ENCODE measurements around the gene DTNBP1.
A peak's percentile ranks its signal among the peaks of the same experiment; 100 is the strongest.
"Not testable (repeated sequence)": the region's sequence is repeated elsewhere in the genome, so short reads cannot be mapped to it uniquely, and the experiment has no call there.

DTNBP1 gene

DNA sequence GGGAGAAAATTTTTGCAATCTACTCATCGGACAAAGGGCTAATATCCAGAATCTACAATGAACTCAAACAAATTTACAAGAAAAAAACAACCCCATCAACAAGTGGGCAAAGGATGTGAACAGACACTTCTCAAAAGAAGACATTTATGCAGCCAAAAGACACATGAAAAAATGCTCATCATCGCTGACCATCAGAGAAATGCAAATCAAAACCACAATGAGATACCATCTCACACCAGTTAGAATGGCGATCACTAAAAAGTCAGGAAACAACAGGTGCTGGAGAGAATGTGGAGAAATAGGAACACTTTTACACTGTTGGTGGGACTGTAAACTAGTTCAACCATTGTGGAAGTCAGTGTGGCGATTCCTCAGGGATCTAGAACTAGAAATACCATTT lies 4.1 kb upstream of the DTNBP1 start:
- DNase-seq (ENCODE audit: low read depth): not testable (repeated sequence)

DNA sequence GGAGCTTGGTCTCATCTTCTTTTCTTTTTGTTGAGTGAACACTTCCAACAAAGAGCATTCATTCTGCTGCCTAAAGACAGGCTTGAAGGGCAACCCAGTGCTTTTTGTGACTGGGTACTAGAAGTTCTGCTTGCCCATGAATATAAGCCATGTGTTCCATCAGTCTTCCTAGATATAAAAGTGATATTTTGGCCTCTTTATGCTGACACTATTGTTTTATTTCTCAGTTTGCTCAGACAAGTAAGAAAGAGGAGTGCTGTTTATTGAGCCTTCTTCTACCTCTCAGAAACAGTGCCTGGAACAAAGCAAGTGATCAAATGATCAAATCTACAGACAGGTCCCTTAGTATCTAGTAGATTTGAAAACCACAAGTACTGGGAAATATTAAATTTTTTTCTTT lies 2.4 kb upstream of the DTNBP1 start:
- no peak for DNase-seq (ENCODE audit: low read depth)

DNA sequence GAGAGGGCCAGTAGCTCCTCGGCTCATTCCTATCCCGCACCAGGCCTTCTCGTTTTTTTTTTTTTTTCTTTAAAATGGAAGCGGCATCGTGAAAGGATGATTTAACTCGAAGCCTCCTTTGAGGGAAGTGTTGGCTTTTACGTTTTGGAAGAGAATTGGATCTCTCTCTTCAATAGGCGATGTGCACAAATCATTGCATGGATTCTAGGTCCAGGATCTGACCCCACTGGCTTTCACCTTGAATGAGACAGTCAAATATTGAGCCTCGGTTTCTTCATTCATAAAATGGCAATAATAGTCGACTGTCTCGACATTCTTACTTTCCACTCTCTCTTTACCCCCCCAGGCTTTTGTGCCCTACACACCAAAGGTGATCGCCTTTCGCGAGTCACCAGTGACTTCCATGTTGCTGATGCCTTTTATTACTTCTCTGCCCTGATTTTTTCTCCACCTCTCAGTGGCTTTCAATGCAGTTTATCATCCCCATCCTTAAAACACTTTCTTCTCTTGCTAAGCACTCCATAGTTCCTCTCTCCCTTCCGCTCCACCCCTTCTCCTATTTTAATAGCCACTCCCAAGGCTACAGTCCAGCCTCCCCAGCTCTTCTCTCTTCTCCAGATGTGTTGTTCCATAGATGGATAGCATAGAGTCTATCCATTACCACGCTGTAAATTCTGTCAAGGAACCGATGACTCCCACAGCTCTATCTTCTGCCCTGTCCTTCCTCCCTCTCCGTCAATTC lies 473 bp upstream of the DTNBP1 start:
- no peak for DNase-seq (ENCODE audit: low read depth)

DNA sequence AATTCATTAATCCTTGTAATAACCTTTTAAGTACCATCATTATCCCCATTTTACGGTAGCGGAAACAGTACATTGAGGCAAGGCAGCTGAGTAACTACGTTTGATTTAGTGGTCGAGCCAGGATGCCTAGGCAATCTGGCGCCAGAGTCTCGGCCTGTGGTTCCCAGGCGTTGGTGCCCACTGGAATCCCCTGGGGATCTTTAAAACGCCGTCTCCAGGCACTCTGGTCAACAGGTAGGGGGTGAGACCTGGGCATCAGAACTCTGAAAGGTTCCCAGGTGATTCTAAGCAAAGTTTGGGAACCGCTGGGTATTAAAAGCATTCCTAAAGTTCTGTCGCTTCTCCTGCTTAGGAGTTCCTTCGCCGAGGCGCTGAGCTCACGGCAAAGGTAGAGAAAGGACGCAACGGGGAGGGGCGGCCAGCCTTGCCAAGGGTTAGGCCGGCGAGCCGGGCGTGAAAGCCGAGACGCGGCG lies 939 bp downstream of the DTNBP1 start:
- DNase-seq (ENCODE audit: low read depth): peak; percentile 4

DNA sequence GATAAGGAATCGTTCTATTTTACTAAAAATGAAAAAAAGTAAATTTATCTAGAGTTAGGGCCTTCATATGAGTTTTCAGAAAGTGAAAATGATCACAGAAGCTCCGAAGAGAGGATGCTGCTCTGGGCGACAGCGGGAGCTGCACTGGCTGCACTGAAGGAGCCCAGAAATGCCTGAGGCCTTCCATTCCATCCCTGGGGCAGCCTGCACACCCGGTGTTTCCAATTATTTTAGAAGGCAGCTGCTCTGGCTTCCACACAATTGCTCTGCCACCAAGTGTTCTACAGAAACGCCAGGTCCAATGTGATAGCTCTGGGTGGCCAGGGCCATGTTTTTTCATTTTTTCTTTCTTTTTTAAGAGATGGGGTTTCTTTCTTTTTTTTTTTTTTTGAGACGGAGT lies 3.6 kb downstream of the DTNBP1 start:
- peak; percentile 25 for DNase-seq (ENCODE audit: low read depth)

DNA sequence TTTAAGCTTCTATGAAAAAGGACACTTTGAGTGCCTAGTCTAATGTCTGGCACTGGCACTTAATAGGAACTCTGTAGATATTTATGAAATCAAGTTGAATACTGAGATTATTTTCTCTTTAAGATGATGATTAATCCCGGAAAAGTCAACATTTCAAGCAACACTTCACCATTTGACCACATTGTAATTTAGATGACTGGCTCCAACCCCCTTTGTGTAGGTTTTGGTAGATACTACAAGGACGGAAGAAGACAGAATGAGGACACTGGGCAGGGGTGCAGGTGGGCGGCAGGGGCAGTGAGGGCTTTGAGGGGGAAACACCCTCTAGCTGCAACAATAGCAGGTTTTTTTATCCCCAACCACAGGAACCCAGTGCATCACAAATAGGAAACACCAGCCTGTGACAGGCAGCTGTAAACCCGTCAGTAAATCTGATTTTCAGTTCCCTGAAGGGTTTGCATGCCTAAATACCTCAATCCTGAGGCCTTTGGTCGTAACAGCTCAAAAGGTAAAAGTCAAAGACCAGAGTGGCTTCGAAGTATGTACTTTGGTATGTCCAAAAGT lies 4.6 kb downstream of the DTNBP1 start:
- no peak for DNase-seq (ENCODE audit: low read depth)

DNA sequence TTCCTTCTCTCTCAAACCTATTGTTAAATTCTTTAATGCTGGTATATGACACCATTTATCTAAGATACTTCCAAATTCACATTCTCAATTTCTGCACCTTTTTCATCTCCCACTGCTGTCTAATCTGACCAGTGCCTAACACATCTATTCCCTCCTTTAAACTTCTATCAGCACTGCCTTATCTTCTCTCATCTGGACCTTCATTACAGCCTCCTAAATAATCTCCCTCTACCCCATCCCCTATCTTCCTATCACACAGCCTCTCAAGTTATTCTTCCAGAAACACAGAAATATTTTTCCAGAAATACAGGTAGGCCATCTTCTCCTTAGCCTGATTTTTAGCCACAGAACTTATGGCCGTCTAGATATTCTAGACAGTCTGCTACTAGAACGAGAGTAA lies 5.5 kb downstream of the DTNBP1 start:
- no peak for DNase-seq (ENCODE audit: low read depth)

DNA sequence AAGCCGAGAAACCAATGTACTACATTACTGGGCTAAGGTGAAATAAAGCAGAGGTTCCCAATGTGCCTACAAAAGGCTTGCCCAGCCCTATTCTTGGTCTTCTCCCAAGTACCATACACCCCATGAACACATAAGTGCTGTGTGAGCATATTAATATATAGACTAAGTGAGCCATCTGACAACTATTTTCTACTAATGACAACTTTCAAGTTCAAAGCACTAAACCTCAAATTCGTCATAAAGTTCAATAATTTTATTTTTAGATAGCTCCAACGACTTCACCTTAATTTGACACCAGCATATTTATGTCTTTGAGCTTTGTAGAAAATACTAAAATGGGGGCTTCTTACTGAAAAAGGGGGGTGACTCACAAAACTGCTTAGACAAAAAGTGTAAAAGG lies 6.7 kb downstream of the DTNBP1 start:
- no peak for DNase-seq (ENCODE audit: low read depth)

DNA sequence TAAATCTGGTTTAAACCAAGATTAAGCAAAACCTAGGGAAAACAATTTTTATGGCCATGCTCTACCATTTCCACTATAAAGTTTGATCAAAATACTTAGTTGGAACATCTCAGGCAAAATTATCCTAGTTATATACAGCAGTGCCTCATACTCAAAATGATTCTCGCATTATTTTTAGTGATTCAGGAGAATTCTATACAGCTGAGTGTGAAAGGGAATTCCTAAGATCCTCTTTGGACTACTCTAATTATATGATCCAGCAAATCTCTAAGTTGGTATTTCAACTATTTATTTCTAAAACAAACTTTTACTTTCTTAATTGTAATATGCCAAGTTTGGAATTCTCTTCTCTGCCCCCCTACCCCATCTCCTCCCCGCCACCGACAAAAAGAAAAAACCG lies 8.6 kb downstream of the DTNBP1 start:
- DNase-seq (ENCODE audit: low read depth): peak; percentile 54

DNA sequence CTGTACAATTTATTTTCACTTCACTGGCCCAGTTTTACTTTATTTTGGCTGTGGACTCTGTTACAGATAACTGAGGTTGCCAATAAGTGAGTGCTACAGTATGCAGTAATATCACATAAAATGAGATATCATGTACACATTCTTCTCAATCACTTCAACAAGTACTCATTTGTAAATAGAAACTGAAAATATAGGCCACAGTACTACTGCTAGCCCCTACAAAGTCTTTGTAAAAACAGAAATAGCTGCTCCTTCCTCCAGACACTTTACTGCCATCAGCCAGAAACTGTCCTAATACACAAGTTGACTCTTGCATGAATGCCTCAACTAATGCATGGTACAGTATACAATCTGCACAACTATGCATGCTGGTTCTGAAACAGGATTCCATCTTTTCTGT lies 9.2 kb downstream of the DTNBP1 start:
- DNase-seq (ENCODE audit: low read depth): no peak

DNA sequence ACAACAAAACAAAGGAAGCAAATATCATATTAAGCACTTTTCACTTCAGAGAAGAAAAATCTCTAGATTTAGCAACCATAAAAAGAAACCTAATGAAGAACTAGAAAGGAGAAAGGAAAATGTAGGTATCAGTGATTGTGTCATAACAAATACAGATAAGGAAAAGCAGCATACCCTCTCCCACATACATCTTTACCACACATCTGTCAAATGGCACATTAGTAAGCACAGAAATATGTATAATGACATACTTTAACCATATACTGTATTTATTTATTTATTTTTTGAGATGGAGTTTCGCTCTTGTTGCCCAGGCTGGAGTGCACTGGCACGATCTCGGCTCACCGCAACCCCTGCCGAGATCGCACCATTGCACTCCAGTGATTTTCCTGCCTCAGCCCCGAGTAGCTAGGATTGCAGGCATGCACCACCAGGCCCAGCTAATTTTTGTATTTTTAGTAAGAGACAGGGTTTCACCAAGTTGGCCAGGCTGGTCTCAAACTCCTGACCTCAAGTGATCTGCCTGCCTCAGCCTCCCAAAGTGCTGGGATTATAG lies 12.7 kb downstream of the DTNBP1 start:
- DNase-seq (ENCODE audit: low read depth): peak; percentile 18

DNA sequence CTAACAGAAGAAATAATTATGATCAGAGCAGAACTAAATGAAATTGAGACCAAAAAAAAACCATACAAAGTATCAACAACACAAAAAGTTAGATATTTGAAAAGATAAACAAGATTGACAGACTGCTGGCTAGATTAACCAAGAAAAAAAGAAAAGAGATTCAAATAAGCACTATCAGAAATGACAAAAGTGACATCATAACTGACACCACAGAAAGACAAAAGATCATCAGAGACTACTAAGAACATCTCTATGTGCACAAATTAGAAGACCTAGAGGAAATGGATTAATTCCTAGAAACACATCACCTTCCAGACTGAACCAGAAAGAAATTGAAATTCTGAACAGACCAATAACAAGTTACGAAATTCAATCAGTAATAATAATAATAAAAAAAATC lies 17.9 kb downstream of the DTNBP1 start:
- DNase-seq (ENCODE audit: low read depth): no peak

DNA sequence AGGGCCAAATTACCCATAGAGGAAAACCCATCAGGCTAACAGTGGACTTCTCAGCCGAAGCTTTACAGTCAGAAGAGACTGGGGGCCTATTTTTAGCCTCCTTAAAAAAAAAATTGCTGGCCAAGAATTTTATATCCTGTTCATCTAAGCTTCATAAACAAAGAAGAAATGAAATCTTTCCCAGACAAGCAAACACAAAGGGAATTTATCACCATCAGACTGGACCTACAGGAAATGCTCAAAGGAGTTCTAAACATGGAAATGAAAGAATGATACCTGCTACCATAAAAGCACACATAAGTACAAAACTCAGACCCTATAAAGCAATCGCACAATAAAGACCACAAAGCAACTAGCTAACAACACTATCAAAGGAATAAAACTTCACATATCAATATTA lies 19.3 kb downstream of the DTNBP1 start:
- DNase-seq (ENCODE audit: low read depth): no peak

DNA sequence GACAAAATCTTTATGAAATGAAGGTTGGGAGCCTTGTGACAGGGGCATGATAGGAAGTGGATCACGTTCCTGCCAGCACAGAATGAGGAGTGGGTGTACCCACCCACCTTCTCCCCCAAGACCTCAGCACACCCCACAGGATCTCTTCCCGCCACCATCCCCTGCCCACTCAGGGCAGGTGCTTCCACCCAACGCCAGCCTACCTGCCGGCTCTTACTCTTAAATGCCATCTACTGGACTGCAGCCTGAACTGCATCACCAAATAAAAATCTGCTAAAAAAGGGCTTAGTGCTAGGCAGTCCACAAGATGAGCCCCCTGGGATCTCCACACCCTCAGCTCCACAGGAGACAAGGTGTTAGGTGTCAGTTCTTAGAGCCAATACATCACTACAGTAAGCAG lies 20.6 kb downstream of the DTNBP1 start:
- DNase-seq (ENCODE audit: low read depth): no peak

DNA sequence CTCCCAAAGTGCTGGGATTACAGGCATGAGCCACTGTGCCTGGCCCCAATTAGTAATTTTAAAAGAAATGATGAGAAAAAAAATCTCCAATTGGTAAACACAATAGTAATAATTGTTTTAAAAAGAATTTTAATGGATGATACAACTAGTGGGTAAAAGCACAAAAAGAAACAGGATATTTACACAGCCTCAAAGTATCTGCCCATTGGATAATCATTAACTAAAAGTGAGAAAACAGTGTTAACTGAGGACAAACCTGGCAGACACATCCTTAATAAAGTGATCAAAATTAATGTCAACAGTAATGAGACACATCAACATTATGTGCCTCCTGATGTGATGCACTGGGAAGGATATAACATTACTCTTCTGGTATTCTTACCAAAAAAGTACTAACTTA lies 24.5 kb downstream of the DTNBP1 start:
- DNase-seq (ENCODE audit: low read depth): no peak

DNA sequence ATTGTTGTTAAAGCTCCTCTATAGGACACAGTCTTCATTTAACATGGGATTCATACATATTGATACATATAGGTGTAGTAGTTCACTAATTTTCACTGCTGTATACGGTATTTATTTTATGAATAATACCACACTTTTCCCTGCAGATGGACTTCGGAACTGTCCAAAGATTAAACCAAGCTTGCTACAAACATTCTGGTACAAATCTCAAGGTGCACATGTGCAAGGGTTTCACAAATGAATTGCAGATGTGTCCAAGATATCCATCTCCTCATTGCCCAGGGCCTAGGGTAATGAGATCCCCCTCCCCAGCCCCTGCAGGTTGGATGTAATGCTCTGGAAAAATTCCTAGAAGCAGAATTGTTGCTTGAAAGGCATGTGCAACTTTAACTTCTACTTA lies 31.4 kb downstream of the DTNBP1 start:
- no peak for DNase-seq (ENCODE audit: low read depth)

DNA sequence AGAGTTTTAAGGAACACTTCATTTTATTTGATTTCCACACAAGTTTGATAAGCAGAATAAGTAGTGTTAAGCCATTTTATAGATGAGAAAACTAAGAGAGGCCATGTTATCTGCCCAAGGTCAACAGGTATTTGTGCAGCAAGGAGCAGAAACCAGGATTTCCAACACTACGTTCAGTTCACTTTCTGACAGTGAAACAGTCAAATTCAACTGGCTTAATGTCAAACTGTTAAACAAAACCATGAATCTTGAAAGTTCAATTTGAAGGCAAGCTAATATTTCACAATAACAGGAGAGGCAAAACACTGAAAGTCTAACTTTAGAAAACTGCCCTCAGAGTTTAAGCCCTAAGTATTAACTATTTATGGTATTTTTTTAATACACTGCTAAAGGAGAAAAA lies 32.6 kb downstream of the DTNBP1 start:
- DNase-seq (ENCODE audit: low read depth): peak; percentile 4

DNA sequence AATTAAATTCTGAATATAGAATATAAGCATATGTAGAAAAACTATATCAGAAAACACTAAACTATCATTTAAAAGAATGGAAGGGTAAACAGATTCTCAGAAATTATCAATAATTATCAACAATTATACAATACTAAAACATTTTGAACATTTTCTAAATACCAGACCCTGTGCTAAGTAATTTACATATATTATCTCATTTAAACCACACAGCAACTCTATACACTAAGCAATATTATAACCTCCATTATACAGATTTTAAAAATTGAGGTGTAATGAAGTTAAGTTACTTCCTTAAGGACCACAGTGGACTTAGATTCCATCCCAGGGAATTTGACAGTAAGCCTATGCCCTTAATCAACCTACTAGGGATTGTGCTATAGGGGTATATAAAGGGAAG lies 33.3 kb downstream of the DTNBP1 start:
- no peak for DNase-seq (ENCODE audit: low read depth)

DNA sequence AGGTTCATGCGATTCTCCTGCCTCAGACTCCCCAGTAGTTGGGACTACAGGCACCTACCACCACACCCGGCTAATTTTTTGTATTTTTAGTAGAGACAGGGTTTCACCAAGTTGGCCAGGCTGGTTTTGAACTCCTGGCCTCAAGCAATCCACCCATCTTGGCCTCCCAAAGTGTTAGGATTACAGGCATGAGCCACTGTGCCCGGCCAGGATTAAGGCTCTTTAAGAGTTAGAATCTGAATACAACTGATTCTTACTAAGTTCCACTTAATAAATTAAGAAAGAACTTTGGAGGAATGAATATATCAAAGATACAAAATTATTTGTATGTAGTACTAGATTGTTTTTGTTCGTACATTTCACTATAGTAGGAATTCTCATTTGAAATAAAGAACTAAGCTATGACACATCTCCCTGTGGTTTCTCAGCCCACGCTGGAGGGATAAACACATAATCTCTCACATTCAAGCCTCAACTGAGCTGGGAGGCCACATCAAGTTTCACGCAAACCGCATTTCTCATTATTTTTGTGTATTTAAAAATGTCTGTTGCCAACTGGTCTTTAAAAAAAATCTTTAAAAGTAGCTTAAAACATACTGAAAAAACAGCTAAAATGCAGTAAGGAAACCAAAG lies 34.2 kb downstream of the DTNBP1 start:
- peak; percentile 81 for DNase-seq (ENCODE audit: low read depth)

DNA sequence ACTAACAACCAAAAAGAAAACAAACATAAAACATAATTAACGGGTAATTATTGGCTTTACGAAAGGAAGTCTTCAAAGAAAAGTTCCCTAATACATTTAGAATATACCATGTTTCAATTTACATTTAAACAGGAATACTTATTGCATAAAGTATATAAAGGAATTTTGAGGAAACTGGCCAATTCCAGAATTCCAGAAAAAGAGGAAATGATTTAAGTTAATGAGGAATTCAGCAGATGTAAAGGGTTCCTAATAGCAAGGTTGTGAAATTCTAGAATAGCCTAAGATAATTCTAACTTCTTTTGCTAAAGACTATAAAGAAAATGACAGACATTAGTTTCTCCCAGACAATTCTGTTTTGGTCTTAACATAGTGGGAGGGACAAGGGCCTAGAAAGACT lies 35.0 kb downstream of the DTNBP1 start:
- peak; percentile 46 for DNase-seq (ENCODE audit: low read depth)

DNA sequence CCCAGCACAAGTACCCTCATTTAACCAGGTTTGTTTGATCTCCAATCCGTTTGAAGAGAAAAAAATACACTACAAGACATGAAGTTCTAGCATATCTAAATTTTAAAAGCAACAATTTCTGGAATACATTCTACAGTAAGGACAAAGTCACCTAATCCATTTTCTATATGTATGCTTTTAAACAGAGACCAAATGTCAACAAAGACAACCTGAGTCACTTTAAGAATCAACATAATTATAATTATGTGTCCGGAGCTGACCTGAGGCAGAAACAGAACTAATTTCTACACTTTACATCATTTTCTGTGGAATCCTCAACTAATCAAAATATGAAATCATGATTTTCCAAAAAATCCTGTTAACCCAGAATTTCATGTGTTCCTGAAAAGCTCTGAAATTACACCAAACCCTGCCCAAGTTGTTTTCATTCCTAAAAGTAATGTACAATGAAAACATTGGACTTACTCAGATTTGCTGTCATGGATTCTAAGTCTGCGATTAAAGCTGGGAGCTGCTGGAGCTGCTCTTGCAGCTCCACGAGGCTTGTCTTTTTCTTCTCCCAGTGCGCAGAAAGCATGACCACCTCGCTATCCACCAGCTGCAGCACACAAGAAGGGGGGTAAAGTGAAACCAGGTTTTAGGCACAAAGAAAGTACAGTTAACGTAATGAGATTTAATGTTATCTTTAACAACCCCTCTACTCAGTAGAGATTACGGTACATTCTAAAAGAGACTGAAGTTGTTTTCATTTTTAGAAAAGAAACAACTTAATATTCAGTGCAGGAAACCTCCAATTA lies 35.8 kb downstream of the DTNBP1 start:
- DNase-seq (ENCODE audit: low read depth): no peak

DNA sequence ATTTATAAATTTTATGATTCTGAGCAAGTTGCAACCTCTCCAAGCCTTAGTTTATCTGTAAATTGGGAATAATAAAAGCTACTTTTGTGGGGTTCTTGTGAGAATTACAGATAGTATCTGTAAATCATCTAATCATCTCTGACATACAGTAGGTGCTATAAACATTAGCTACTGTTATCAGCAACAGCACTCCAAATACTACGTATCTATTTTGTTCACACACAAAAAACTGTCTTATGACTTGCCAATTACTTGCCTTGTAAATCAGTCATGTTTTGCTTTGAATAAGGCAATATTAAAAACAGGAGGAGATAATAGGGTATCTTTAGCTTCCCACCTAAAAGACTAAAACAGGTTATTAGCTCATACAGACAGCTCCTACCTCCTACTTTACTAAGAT lies 36.7 kb downstream of the DTNBP1 start:
- no peak for DNase-seq (ENCODE audit: low read depth)
